GM19238 (cell line): ENCODE data around the gene CACNA2D3.

ENCODE experiments used
- DNase-seq: peaks from one replicate; pipeline ENCODE4 v3.0.0; 2011; ENCODE audit warnings: low spot score; ENCODE audit not compliant: insufficient read length

CACNA2D3 gene

GRCh38 chr3:54169524-54169923 lies 47.2 kb downstream of the CACNA2D3 start:
- no peak for DNase-seq

GRCh38 chr3:54171509-54171908 lies 49.2 kb downstream of the CACNA2D3 start:
- DNase-seq: no peak

- DNase-seq: no peak
Measured at GRCh38 chr3:54171951-54172350, 49.6 kb downstream of the CACNA2D3 start.

DNA sequence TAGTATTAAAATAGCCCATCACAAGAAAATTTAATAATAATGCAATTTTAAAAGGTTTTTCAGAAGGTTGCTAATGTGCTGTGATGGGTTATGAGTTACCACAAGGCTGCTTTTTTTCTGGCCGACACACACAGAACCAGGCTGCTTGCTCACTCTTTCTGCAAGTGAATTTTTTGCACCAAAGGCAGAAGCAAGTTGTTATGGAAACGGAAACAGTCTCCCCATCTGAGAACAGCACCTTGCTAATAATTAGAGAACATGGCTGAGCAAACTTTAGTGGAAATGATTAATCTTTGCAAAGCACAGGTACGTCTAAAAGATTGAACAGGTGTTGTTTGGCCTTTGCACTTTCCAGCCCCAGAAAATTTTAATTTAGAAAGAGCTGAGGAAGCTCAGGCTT lies 51.0 kb downstream of the CACNA2D3 start:
- no peak for DNase-seq

- no peak for DNase-seq
Measured at GRCh38 chr3:54176106-54176505, 53.8 kb downstream of the CACNA2D3 start.

DNA sequence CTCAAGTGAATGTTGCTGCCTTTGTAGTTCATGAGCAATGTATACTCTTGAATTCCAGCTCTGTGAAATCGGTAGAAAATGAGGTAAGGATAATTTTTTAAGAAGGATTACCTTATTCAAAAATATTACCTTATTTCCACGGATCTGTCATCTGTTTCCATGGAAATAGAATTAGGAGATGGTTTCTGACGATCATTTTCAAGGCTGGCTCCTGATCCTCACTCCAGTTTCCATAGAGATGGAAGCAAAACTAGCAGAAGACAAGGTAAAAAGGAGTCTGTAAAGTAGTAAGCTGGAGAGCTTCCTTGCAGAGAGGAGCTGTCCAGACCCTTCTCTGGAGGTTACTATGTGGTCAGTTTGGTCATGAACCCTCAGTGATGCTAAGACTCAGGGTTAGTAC lies 55.5 kb downstream of the CACNA2D3 start:
- no peak for DNase-seq

- DNase-seq: no peak
Measured at GRCh38 chr3:54178376-54178775, 56.0 kb downstream of the CACNA2D3 start.

DNA sequence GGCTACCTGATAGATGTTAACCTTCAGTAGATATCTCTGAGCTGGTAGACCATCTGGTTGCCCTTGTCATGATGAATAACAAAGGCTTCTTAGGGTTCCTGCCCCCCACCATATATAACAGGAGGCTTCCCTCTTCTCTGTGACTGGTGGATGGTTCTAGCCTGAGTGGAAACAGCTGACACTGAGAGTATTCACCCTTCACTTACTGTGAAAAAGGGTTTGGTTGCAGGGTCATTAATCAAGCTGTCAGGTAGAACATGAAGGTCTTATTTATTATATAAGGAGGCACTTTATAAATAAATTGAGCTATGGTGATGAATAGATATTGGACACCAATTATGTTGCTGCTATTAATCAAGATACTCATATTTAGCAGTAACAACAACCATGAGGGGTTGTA lies 58.6 kb downstream of the CACNA2D3 start:
- DNase-seq: no peak

- DNase-seq: no peak
Measured at GRCh38 chr3:54182242-54182641, 59.9 kb downstream of the CACNA2D3 start.

DNA sequence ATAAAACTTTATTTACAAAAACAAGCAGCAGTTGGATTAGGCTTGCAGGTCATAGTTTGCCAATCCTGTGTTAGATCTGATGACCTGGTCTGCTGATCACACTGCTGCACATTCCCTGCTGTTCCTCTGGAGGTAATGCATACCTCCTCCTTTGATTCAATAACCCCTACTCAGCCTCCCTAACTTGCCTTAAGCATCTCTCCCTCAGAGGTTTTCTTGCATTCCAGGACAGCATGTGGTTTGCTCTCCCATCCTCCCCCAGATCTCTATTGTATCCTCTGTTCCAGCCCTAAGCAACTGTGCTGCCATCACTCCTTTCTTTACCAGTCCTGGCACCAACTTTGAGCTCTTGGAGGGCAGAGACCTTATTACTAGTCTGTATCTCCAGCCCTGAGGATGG lies 63.4 kb downstream of the CACNA2D3 start:
- no peak for DNase-seq

- DNase-seq: no peak
Measured at GRCh38 chr3:54188176-54188791, 65.9 kb downstream of the CACNA2D3 start.

GRCh38 chr3:54191220-54191619 lies 68.9 kb downstream of the CACNA2D3 start:
- no peak for DNase-seq

DNA sequence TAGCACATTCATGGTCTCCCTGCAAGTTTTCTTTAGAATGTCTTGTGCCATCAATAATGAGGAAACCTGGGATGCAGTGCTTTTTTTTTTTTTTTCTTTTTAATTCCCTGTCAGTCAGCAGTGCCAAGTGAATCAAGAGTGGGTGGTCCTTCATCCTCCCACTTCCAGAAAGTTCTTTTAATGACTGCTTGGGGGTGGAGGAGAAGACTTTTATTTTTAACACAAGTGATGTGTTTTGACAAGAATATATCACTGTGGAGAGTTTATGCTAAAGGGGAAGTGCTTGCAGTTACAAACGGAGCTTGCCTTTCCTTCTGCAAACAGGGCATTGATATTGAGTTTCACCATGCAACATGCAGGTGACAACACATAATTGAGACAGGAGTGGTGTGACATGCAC lies 69.7 kb downstream of the CACNA2D3 start:
- no peak for DNase-seq

DNA sequence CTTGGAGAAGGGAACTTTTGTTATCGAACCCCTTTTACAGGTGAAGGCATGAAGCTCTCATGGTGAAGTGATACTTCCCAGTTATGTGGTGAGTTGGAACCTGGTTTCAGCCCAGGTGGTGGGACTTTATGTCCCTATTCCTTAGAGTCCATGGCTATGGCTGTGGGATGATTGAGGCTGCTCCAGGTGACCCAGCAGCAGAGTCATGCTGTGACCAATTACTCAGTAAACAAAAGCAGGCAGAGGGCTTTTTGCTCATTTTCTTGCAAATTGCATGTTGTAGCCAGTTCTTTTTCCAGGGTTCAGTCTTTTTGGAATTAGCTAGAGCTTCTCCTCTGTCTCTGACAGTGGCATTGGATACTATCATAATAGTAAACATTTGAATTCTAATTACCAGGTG lies 70.7 kb downstream of the CACNA2D3 start:
- no peak for DNase-seq

- no peak for DNase-seq
Measured at GRCh38 chr3:54196360-54196991, 74.1 kb downstream of the CACNA2D3 start.

DNA sequence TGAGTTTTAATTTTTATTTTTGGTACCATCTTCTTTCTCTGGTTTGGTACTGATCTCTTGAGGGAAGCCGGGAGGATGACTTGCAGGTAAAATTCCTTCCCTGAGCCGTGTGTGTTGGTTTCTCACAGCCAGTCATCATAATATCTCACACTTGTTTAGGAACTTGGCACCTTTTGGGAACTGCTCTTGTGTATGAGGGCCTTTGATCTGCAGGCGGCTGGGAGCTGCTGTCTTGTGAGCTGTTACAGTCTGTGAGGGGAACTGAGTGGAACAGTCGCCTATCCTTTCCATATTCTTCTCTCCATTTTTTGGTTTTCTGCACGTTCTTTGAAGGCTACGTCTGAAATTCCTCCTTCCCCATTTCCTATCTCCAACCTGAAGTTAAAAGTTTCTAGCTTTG lies 75.2 kb downstream of the CACNA2D3 start:
- no peak for DNase-seq

GRCh38 chr3:54198556-54198955 lies 76.2 kb downstream of the CACNA2D3 start:
- no peak for DNase-seq

DNA sequence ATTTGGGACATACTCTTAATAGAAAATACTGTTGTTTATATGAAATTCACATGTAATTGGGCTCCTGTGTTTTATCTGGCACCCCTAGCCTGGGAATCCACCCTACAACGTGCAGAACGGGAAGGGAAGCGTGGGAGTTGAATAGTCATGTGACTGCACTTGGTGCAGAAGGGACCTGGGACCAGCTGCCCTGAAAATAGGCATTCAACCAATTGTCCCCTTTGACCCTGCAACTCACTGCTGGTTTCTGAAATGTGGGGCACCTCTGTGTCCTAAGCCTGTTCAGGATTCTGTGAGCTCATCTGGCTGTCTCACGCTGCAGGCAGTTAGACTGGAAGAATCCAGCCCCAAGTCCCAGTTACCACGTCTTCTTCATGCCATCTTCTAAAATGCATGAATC lies 79.7 kb downstream of the CACNA2D3 start:
- DNase-seq: no peak

DNA sequence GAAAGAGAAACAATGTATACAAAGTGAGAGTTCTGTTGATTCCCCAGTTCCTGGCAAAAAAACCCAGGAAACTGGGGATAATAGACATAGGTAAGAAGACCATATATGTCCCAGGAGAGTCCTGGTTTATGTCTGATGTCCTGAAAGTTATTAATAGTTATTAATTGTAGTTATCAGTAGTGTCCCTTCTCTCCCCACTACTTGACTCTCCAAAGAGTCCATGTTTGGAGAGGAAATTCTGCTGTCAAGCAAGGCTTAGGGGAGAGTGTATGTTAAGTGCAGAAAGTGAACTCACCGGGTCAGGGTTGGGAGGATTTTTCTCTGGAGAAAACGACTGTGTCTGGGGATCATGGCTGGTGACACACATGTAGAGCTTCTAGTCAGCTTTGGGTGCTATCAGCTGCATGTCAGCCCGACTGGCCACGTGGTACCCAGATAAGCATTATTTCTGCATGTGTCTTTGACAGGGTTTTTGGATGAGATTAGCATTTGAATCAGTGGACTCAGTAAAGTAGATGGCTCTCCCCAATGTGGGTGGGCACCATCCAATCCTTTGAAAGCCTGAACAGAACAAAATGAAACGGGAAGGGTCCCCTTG lies 80.4 kb downstream of the CACNA2D3 start:
- DNase-seq: no peak

GRCh38 chr3:54206874-54207273 lies 84.5 kb downstream of the CACNA2D3 start:
- no peak for DNase-seq

DNA sequence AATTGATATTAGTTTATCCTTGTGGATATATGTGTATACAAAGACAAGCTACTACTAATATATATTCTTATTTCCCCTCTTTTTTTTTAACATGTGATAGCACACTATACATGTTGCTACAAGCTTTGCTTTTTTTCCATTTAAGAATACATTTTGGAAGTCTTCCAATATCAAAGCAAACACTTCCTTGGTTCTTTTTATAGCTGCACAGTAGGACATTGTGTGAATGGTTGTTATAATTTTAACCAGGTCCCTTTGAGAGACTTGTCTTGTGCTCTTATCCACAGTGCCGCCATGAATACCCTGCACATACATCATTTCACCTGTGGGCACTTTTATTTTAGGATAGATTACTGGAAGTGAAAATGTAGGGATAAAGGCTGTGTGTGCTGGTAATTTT lies 88.7 kb downstream of the CACNA2D3 start:
- DNase-seq: no peak

DNA sequence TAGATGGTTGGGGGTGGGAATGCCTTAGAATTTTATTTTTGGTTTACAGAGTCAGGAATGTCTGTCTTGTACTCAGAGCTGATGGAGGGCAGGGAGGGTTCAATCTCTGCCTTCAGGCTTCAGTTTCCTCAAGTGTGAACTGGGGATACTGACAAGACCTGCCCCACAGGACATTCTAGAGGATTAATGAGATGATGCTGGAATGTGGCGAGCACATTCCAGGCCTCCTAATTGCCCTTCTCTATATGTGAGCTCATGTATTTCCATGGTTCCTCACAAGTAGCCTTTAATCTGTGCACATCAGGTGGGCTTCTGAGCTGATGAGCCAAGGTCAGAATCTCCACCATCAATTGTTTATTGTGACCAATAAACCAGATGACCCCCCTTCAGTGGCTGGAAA lies 90.4 kb downstream of the CACNA2D3 start:
- no peak for DNase-seq

DNA sequence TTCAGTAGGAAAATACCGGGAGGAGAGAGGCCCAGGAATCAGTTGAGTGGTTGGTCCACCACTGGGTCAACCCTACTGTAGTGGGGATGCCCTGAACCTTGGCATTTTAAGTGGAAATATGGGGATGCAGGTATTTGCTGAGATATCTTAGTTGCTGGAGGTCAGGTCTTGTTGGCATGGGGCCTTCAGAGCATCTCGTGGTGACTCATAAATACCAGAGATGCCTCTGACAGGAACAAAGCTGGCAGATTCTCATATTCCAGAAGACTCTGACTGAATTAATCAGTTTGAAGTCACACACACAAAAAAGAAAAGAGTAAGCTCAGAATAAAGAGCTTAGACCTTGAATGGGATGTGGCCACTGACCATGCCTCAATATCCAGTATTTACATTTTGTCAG lies 91.6 kb downstream of the CACNA2D3 start:
- DNase-seq: no peak
